ENCODE results near the gene UBE2U.
"Not testable (repeated sequence)": the region's sequence is repeated elsewhere in the genome, so short reads cannot be mapped to it uniquely, and the experiment has no call there.

UBE2U gene

GRCh38 chr1:64246294-64246917 is 43.0 kb downstream of the UBE2U start:
- TF ChIP-seq, protein P1, sequence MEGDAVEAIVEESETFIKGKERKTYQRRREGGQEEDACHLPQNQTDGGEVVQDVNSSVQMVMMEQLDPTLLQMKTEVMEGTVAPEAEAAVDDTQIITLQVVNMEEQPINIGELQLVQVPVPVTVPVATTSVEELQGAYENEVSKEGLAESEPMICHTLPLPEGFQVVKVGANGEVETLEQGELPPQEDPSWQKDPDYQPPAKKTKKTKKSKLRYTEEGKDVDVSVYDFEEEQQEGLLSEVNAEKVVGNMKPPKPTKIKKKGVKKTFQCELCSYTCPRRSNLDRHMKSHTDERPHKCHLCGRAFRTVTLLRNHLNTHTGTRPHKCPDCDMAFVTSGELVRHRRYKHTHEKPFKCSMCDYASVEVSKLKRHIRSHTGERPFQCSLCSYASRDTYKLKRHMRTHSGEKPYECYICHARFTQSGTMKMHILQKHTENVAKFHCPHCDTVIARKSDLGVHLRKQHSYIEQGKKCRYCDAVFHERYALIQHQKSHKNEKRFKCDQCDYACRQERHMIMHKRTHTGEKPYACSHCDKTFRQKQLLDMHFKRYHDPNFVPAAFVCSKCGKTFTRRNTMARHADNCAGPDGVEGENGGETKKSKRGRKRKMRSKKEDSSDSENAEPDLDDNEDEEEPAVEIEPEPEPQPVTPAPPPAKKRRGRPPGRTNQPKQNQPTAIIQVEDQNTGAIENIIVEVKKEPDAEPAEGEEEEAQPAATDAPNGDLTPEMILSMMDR (IDR thresholded peaks at IDR 0.05; ENCODE audit: low read depth, low read length), result peak; percentile 22; the same call in 1 of the 2 replicates
- H3K4me3 ChIP-seq (ENCODE audit: low read depth, low read length), result no peak overlapping the region

- TF ChIP-seq, protein P1 (IDR thresholded peaks at IDR 0.05; ENCODE audit: low read depth, low read length), result no peak
Observed at GRCh38 chr1:64248065-64248464, 44.6 kb downstream of the UBE2U start.

GRCh38 chr1:64250472-64250871 is 47.0 kb downstream of the UBE2U start:
- H3K4me3 ChIP-seq (ENCODE audit: low read depth, low read length), result not testable (repeated sequence)

More at GRCh38 chr1:64248065-64248464, 44.6 kb downstream of the UBE2U start:
- no peak overlapping the region for H3K4me3 ChIP-seq (ENCODE audit: low read depth, low read length)

GRCh38 chr1:64251971-64252370 is 48.5 kb downstream of the UBE2U start:
- H3K4me3 ChIP-seq (ENCODE audit: low read depth, low read length), result no peak overlapping the region
- TF ChIP-seq, protein P1 (IDR thresholded peaks at IDR 0.05; ENCODE audit: low read depth, low read length), result no peak

DNA sequence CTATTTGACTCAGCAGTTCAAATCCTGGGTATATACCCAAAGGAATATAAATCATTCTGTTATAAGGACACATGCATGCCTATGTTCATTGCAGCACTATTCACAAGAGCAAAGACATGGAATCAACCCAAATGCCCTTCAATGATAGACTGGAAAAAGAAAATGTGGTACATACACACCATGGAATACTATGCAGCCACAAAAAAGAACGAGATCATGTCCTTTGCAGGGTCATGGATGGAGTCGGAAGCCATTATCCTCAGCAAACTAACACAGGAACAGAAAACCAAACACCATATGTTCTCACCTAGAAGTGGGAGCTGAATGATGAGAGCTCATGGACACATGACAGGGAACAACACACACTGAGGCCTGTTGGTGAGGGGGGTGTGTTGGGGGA is 53.8 kb downstream of the UBE2U start:
- H3K4me3 ChIP-seq (ENCODE audit: low read depth, low read length), result not testable (repeated sequence)

DNA sequence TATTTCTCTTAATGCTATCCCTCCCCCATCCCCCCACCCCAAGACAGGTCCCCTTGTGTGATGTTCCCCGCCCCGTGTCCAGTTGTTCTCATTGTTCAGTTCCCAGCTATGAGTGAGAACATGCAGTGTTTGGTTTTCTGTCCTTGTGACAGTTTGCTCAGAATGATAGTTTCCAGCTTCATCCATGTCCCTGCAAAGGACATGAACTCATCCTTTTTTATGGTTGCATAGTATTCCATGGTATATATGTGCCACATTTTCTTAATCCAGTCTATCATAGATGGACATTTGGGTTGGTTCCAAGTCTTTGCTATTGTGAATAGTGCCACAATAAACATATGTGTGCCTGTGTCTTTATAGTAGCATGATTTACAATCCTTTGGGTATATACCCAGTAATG is 55.0 kb downstream of the UBE2U start:
- H3K4me3 ChIP-seq (ENCODE audit: low read depth, low read length), result not testable (repeated sequence)

DNA sequence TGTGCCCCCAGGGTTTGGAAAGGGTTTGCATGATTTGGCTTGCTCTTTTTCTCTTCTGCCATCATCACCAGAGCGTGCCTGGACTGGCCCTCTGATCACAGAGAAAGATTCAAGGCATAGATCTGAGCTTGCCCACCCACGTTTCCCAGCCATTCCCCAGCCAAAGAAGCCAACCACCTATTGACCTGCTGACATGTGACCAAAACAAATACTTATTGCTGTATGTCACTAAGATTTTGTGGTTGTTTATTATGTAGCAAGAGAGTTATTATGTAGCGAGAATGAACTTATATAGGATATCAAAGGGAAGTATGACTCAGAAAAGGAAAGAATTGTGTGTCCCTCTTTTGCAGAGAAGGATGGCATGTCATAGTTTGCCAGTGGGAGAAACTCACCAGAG is 59.9 kb downstream of the UBE2U start:
- TF ChIP-seq, protein P1 (IDR thresholded peaks at IDR 0.05; ENCODE audit: low read depth, low read length), result no peak
- no peak overlapping the region for H3K4me3 ChIP-seq (ENCODE audit: low read depth, low read length)

DNA sequence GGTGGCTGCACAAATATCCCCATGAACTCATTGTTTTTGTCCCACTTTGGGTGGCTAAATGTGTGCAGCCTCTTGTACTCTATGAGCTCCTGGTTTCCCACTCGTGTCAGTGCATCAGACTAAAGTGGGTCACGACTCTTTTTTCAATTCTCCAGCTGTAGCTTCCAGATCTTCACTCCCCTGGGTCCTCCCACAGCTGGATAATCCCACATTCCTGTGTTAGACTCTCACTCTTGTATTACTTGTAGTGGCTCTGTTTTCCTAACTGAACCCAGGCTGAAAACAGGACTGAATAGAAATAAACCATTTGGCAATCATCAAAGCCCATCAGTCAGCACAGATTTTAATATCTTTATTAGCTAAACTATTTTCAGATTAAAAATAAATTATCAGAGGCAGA is 60.4 kb downstream of the UBE2U start:
- no peak overlapping the region for H3K4me3 ChIP-seq (ENCODE audit: low read depth, low read length)
- TF ChIP-seq, protein P1 (IDR thresholded peaks at IDR 0.05; ENCODE audit: low read depth, low read length), result no peak

DNA sequence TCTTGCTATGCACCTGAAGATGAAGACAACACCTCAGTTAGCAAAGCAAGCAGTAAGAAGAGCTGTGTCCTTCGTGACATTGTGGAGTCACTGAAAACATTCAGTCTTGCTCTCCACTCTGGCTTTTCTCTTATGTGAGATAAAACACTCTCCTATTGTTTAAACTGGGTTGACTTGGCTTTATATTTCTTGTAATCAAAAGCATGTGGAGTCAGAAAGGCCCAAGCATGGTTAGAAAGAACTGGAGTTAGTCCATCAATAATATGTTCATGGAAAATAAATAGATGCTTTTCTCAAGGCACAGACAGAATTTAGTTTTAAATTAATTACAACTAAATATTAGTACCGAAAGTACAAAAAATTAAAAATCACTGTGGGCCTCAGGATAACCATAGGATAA is 61.7 kb downstream of the UBE2U start:
- H3K4me3 ChIP-seq (ENCODE audit: low read depth, low read length), result no peak overlapping the region
- TF ChIP-seq, protein P1 (IDR thresholded peaks at IDR 0.05; ENCODE audit: low read depth, low read length), result no peak
